ENCODE data around the gene BRD1. TPM values are rescaled to one million over a fixed set of nuclear protein-coding genes. Genes with fewer than 3 reads are reported as not detected.
A peak's percentile ranks its signal among the peaks of the same experiment; 100 is the strongest.

BRD1 gene
- total RNA-seq, 3 donors from 2014 or later, result 33.4 to 51.3 (median 48.4) TPM

DNA sequence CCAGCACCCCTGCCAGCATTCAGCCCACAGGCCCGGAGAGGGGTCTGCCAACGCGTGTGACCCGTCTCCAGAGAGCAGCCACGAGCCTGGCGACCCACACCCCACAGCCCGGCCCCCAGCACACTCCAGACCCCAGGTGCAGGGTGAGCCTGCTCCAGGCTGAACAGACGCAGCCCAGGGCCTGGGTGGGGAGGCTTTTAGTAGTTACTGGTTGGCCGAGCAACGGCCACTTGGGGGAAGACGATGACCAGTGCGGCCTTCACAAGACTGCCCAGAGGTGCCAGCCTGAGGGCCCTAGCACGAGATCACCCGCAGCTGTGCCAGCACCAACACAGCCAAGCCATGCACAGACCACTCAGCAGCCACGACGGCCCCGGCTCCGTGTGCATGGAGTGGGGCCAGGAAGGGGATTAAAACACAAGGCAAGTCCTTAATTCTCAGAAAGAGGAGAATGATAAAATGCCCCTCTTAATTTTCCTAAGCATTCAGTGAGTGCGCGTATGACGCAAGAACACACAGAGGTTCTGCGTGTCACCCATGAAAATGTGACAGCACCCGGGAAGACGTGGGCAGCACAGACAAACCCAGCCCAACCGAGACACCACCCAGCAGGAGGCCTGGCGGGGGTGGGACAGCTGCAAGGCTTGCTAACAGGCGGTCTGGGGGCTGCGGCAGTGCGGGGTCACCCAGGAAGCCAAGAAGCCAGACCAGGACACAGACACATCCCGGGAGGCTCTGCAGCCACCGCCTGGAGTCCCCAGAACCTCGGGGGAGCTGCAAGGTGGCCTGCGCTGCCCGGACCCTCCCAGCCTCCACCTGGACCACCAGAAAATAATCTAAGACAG lies 47.6 kb downstream of the BRD1 start:
- Histone ChIP-seq H3K9me3 (no peaks in the 10 kb centered on the region), H3K36me3 (ENCODE audit: low read depth) (no peaks in the 10 kb centered on the region), H3K4me1 (ENCODE audit: low read depth) (no peaks in the 10 kb centered on the region), H3K4me3 (no peak overlapping the region)
- intact Hi-C loops (cut with DNase I, micrococcal nuclease), result loop anchor here in 1 of 2 donors (10.0 kb wide), 1 partner anchor 145 kb away; no protein-coding TSS in a partner anchor
- DNase-seq, result peak in 1 of 3 donors; percentile 47
- TF ChIP-seq, protein P1, sequence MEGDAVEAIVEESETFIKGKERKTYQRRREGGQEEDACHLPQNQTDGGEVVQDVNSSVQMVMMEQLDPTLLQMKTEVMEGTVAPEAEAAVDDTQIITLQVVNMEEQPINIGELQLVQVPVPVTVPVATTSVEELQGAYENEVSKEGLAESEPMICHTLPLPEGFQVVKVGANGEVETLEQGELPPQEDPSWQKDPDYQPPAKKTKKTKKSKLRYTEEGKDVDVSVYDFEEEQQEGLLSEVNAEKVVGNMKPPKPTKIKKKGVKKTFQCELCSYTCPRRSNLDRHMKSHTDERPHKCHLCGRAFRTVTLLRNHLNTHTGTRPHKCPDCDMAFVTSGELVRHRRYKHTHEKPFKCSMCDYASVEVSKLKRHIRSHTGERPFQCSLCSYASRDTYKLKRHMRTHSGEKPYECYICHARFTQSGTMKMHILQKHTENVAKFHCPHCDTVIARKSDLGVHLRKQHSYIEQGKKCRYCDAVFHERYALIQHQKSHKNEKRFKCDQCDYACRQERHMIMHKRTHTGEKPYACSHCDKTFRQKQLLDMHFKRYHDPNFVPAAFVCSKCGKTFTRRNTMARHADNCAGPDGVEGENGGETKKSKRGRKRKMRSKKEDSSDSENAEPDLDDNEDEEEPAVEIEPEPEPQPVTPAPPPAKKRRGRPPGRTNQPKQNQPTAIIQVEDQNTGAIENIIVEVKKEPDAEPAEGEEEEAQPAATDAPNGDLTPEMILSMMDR (IDR thresholded peaks at IDR 0.05), result no peak
- ATAC-seq, result no peak

DNA sequence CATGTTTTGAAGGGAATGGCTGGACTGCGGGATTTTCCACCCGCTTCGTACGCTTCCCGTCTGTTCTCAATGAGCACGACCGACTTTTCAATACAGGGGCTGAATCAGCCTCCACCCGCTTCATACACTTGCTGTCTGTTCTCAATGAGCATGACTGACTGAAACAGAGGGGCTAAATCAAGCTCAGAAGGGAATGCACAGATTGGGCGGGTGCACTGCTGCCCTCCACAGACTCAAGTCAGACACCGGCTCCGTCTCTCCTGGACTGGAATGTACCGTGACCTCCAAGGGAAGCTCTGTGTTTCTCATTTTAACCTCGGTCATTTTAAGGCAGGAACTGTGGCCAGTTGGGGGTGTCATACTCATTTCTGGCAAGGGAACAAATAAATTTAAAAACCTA lies 48.5 kb downstream of the BRD1 start:
- peak in 1 of 3 donors; percentile 22 for DNase-seq
- intact Hi-C loops (cut with DNase I, micrococcal nuclease), result loop anchor here in 1 of 2 donors (10.0 kb wide), 1 partner anchor 146 kb away; no protein-coding TSS in a partner anchor
- TF ChIP-seq, protein P1 (IDR thresholded peaks at IDR 0.05), result no peak
- ATAC-seq, result no peak
- Histone ChIP-seq H3K9me3 (no peaks in the 10 kb centered on the region), H3K4me1 (ENCODE audit: low read depth) (no peaks in the 10 kb centered on the region), H3K4me3 (no peak overlapping the region), H3K36me3 (ENCODE audit: low read depth) (no peaks in the 10 kb centered on the region)

DNA sequence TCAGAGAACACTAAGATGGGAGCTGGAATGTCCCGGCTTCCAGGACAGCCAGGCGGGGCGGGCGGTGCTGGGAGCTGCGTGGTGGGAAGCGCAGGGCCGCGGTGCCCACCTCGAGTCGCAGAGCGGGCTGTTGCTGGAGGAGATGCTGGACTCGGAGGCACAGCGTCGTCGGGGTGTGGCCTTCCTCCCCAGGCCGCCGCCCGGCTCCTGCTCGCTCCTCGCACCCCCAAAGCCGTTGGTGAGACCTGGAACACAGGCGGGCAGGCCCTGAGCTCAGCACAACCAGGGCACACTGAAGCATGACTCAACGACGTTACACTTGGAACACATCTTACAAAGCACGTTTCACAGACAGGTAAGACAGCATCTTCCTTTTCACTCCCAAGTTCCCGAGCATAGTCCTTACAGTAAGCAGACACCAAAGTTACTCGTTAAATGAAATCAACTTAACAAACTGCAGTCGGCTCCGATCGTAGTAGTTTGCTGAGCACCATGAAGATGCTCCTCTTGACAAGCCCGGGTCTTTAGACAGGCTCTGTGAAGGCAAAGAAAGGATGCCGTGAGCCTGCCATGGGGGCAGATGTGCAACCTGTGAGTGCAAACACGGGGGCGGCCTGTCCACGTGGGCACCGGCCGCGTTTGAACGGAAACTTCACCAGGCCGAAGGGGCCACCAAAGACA lies 50.0 kb downstream of the BRD1 start:
- DNase-seq, result peak in 1 of 3 donors; percentile 27
- intact Hi-C loops (cut with DNase I, micrococcal nuclease), result loop anchor here in 1 of 2 donors (10.0 kb wide), 1 partner anchor 147 kb away; no protein-coding TSS in a partner anchor
- no peaks in the 10 kb centered on the region for H3K9me3 ChIP-seq
- ATAC-seq, result no peak
- TF ChIP-seq, protein P1 (IDR thresholded peaks at IDR 0.05), result no peak
- H3K36me3 ChIP-seq (ENCODE audit: low read depth), result no peaks in the 10 kb centered on the region
- no peak overlapping the region for H3K4me3 ChIP-seq
- no peaks in the 10 kb centered on the region for H3K4me1 ChIP-seq (ENCODE audit: low read depth)

DNA sequence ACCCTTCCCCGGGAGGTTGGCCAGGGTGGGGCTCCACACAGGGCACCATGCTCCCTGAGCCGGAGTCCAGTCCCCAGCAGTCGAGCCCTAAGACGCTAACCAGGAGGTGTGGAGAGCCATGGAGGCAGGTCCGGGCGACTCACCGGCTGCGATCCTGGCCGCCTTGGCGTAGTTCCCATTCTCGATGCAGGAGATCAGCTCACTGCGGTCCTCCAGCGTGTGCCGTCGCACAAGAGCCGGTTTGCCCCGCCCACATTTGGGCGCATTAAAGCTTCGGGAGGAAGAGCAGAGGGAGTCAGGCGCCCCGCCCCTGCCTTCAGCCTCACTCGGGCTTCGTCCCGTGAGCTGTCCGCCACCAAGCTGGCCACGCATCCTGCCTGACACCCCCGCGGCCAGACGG lies 50.8 kb downstream of the BRD1 start:
- TF ChIP-seq, protein P1 (IDR thresholded peaks at IDR 0.05), result no peak
- Histone ChIP-seq H3K9me3 (no peaks in the 10 kb centered on the region), H3K36me3 (ENCODE audit: low read depth) (no peaks in the 10 kb centered on the region), H3K4me1 (ENCODE audit: low read depth) (no peaks in the 10 kb centered on the region), H3K4me3 (no peak overlapping the region)
- peak in 1 of 3 donors; percentile 38 for DNase-seq
- intact Hi-C loops (cut with DNase I, micrococcal nuclease), result loop anchor here in 1 of 2 donors (10.0 kb wide), 1 partner anchor 148 kb away; no protein-coding TSS in a partner anchor
- ATAC-seq, result no peak

DNA sequence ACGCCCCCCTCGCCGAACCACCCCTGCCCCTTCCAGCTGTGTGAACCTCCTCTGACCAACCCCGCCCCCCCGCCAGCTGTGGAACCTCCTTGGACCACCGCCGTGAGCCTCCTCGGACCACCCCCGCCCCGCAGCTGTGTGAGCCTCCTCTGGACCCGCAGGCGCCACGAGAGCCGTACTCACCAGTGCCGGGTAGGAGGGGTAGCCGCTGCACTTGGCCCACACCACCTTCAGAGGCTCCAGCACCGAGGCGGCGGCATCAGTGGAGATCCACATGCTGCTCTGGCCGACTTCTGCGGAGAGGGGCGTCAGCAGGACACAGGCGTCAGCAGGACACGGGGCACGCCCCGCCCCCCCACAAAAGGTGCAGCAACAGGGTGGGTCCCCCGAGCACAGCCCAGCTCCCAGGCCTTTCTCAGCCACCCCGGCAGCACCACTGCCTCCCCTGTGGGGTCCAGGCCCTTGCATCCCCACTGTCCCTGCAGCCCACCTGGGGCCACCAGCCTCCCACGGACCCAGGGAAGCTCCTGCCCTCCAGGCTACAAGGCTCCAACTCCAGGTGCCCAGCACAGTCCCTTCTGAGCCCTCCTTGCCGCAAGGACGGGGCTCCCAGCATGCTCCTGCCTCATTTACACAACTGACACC lies 51.7 kb downstream of the BRD1 start:
- DNase-seq (peak in 1 of 3 donors; percentile 51), ATAC-seq (no peak)
- no peaks in the 10 kb centered on the region for H3K9me3 ChIP-seq
- TF ChIP-seq, protein P1 (IDR thresholded peaks at IDR 0.05), result no peak
- no peaks in the 10 kb centered on the region for H3K36me3 ChIP-seq (ENCODE audit: low read depth)
- intact Hi-C loops (cut with DNase I, micrococcal nuclease), result loop anchor here in 1 of 2 donors (10.0 kb wide), 1 partner anchor 149 kb away; no protein-coding TSS in a partner anchor
- no peaks in the 10 kb centered on the region for H3K4me1 ChIP-seq (ENCODE audit: low read depth)
- no peak overlapping the region for H3K4me3 ChIP-seq

Measured in mucosa of descending colon (tissue), 3 donors.